Neural crest cell (in vitro differentiated cells): ENCODE measurements around the gene ACY1. TPM values are rescaled to one million over a fixed set of nuclear protein-coding genes. Genes with fewer than 3 reads are reported as not detected.

Experiments used
- DNase-seq: peaks from one replicate; pipeline ENCODE4 v3.0.0; 2021; ENCODE audit warnings: low read depth, mixed read lengths, low spot score
- H3K27ac Mint-ChIP-seq: one replicate; pipeline ENCODE4 v1.8.0; 2021; ENCODE audit warnings: mild to moderate bottlenecking, mixed read lengths; ENCODE audit not compliant: unreplicated experiment
- H3K27me3 Mint-ChIP-seq: 2 replicates; pipeline ENCODE4 v1.8.0; 2021; ENCODE audit warnings: low read depth, mild to moderate bottlenecking, mixed read lengths
- H3K36me3 Mint-ChIP-seq: 2 replicates; pipeline ENCODE4 v1.8.0; 2021; ENCODE audit warnings: low read depth, mild to moderate bottlenecking, mixed read lengths
- H3K4me1 Mint-ChIP-seq: 2 replicates; pipeline ENCODE4 v1.8.0; 2021; ENCODE audit warnings: mixed read lengths
- H3K4me3 Mint-ChIP-seq: one replicate; pipeline ENCODE4 v1.8.0; 2021; ENCODE audit warnings: mild to moderate bottlenecking, mixed read lengths
- H3K9me3 Mint-ChIP-seq: 2 replicates; pipeline ENCODE4 v1.8.0; 2021; ENCODE audit warnings: mixed read lengths
- long read RNA-seq: library from polyadenylated mRNA; unstranded; transcript quantifications from one replicate; pipeline ENCODE4 v2.0.0, GENCODE V29; 2020
- total RNA-seq: library from RNA; stranded (reverse); gene quantifications from 2 replicates; pipeline ENCODE4 v1.2.1, GENCODE V29; 2021
- TF ChIP-seq, protein P1 (sequence below): fragments of 200-600 bp; sonication (generic); conservative IDR thresholded peaks from 2 replicates; pipeline ENCODE4 v1.5.0; 2021; ENCODE audit warnings: antibody characterized with exemption, mild to moderate bottlenecking

ACY1 gene
- total RNA-seq: 29.9 and 32.5 TPM in 2 replicates
- long read RNA-seq, transcript ACY1-215 (15 exons, 1,684 nt): major isoform, 17 of 19 reads
- long read RNA-seq, partial matches to known transcripts: 0 of 19 reads
- long read RNA-seq, other reads (novel, unspliced or antisense): 2 of 19 reads

DNA sequence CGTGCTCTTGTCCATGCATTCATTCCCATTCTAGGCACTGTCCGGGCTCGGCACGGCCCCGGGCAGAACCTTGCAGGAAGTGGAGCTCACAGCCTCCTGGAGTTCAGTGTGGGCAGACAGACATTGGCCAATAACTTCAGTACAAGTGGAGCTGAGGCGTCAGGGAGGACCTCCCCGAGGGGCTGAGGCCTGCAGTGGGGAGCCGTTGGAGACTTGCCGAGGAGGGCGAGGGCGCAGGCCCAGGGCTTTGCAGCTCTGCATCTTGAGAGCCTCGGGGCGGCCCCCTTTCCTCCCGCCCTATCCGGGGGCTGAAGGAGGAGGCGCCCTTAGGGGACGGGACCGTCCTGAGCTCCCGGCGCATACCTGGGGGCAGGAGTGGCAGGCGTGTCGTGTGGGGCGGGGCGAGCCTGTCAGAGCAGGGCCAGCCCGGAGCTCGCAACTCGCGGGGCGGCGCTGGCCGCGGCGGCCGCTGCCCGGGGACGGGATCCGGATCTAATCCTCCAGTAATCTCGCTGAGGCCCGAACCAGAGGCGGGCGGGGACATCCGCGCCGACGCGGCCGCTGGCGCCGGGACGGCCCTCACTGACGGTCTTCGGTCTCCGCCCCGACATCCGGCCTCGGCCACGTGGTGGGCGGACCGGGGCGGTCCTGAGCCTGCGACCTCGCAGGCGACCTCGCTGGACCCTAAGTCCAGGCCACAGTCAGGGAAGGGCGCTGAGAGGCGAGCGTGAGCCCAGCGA is at the start of gene ACY1:
Gene ACY1 (plus strand): TSS at position 698 of the 740 bp plus-strand sequence. CDS start 530 bp downstream, outside the sequence.
- Mint-ChIP-seq H3K27me3 (no peaks in the 10 kb centered on the region), H3K4me3 (peak within 1 kb of the TSS; percentile 88), H3K36me3 (peaks cover 2% of the 10 kb centered on the region), H3K4me1 (peaks cover 24% of the 10 kb centered on the region), H3K27ac (peak within 1 kb of the TSS; percentile 97), H3K9me3 (no peaks in the 10 kb centered on the region)
- peak; percentile 76 for DNase-seq
- TF ChIP-seq, protein P1, sequence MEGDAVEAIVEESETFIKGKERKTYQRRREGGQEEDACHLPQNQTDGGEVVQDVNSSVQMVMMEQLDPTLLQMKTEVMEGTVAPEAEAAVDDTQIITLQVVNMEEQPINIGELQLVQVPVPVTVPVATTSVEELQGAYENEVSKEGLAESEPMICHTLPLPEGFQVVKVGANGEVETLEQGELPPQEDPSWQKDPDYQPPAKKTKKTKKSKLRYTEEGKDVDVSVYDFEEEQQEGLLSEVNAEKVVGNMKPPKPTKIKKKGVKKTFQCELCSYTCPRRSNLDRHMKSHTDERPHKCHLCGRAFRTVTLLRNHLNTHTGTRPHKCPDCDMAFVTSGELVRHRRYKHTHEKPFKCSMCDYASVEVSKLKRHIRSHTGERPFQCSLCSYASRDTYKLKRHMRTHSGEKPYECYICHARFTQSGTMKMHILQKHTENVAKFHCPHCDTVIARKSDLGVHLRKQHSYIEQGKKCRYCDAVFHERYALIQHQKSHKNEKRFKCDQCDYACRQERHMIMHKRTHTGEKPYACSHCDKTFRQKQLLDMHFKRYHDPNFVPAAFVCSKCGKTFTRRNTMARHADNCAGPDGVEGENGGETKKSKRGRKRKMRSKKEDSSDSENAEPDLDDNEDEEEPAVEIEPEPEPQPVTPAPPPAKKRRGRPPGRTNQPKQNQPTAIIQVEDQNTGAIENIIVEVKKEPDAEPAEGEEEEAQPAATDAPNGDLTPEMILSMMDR: peak; percentile 35

DNA sequence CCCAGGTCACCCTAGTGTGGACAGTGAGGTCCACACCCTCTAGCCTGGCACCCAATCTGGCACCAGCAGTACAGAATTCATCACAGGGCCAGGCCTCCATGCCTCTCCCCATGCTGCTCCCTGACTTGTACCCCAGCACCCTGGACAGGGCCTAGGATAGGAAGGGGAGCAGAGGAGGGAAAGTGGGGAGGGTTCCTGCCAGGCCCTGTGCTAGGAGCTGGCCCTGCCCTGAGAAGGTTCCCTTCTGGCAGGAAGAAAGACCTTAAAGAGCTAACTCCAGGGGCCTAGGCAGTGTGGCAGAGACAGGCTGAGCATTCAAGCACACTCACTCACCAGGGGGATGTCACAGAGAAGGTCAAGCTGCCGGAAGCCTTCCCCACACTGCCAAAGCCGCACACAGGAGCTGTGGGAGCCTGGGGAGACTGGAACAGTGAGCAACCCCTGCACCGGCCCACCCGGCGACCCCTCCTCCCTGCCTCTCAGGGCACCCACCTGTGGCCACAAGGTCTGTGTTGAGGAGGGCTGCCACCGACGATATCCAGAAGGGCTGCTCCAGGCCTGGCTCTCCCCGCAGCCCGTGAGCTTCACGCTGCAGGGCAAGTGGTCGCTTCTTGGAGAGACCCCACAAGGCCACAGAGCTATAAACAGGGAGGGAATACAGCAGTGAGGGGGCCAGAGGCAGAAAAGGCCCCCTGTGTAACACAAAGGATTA is 49.0 kb upstream of the ACY1 start:
- Mint-ChIP-seq H3K27me3 (no peaks in the 10 kb centered on the region), H3K4me3 (peak overlapping the region; percentile 23), H3K9me3 (no peaks in the 10 kb centered on the region), H3K36me3 (no peaks in the 10 kb centered on the region), H3K27ac (peak overlapping the region; percentile 83), H3K4me1 (peaks cover 3% of the 10 kb centered on the region)
- TF ChIP-seq, protein P1: no peak
- no peak for DNase-seq

DNA sequence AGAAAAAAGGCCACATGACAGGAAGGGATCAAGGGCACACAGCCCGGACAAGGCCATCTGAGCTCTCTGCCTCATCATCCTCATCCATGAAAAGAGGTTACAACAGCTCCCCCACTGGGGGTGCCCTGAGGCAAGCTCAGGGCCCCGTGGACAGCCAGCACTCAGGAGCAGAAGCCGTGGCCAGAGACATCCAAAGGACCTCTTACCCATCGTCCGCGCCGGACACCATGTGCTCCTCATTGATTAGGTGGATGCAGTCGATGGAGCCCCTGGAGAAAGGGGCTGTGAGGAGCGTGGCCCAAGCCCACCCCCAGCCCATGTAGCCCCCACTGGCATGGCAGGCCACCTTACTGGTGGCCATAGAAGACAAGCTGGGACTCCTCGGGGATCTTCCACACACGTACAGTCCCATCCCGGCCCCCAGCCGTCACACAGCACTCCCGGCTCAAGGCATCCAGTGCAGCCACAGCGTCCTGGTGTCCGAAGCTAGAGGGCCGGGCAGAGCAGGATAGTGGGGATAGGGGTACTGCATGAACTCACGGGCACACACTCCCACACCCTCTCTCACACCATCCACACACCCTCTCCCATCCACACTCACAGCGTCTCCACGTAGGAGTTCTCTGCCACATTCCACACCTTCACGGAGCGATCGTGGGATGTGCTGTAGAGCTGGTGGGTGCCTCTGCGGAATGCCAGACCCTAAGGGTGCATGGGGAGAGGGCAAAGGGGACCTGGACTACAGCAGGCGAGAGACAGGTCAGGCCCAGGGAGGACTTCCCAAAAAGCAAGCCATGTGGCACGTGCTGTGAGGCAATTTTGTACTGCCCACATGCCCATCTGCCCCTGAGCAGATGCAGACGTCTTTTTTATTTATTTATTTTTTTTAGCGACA is 48.1 kb upstream of the ACY1 start:
- Mint-ChIP-seq H3K9me3 (no peaks in the 10 kb centered on the region), H3K27ac (no peak overlapping the region), H3K36me3 (no peaks in the 10 kb centered on the region), H3K27me3 (no peaks in the 10 kb centered on the region), H3K4me3 (peak overlapping the region; percentile 23), H3K4me1 (peaks cover 6% of the 10 kb centered on the region)
- TF ChIP-seq, protein P1: no peak
- DNase-seq: no peak

DNA sequence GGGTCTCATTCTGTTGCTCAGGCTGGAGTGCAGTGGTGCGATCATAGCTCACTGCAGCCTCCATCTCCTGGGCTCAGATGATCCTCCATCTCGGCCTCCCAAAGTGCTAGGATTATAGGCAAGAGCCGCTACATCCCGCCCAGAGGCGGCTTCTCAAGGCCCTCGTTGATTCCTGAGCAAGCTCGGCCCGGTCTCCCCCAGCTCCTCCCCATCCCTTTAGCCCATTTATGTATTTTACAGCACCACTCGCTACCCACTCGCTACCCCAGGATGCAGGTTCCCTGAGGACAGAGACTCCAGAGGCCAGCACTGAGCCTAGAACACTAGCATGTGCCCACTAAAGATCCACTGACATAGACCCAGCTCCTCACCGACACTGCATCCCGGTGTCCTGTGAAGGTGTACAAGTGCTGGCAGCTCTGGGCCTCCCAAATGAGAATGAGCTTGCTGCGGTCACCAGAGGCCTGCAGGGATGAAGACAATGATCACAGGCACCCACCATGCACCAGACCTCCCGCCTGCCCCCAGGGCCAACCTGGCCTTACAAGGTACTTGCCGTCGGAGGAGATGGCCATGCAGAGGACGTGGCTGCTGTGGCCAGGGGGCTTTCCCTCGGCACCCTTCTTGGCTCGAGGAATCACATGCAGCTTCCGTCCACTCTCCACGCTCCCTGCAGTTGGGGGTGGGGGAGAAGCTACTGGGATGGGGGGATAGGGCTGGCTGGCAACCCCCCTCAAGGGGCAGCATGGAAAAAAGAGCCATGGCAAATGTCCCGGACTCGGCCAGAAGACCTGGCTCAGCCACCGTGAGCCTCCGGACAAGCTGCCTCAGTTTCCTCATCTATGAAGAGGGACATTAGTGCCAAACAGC is 47.2 kb upstream of the ACY1 start:
- no peaks in the 10 kb centered on the region for H3K36me3 Mint-ChIP-seq
- TF ChIP-seq, protein P1: no peak
- H3K4me3 Mint-ChIP-seq: no peak overlapping the region

More for the DNA sequence above, 47.2 kb upstream of the ACY1 start:
- no peak overlapping the region for H3K27ac Mint-ChIP-seq
- no peak for DNase-seq
- H3K9me3 Mint-ChIP-seq: no peaks in the 10 kb centered on the region
- no peaks in the 10 kb centered on the region for H3K27me3 Mint-ChIP-seq
- peaks cover 15% of the 10 kb centered on the region for H3K4me1 Mint-ChIP-seq
